OCI-M1 (cell line): ENCODE data around the gene PFDN6.
"Not testable (repeated sequence)": the region's sequence is repeated elsewhere in the genome, so short reads cannot be mapped to it uniquely, and the experiment has no call there.

Experiments used
- DNase-seq: peaks from one replicate; lab custom pipeline; 2025; lab: John Stamatoyannopoulos, UW

PFDN6 gene

GRCh38 chr6:33288921-33289783 is at the start of gene PFDN6, which contains the start of gene WDR46:
Gene PFDN6 (plus strand): TSS chr6:33289601. CDS start chr6:33289857, 256 bp downstream.
Gene WDR46 (minus strand): TSS chr6:33289239. CDS start chr6:33289170, 69 bp downstream.
- DNase-seq = peak; percentile 98

- no peak for DNase-seq
Measured at GRCh38 chr6:33241968-33242367, 47.4 kb upstream of the PFDN6 start.

- DNase-seq = no peak
Measured at GRCh38 chr6:33243476-33243875, 45.9 kb upstream of the PFDN6 start.

- peak; percentile 94 for DNase-seq
Measured at GRCh38 chr6:33247977-33248642, 41.3 kb upstream of the PFDN6 start.

GRCh38 chr6:33248643-33248931 is 40.8 kb upstream of the PFDN6 start:
- DNase-seq = no peak

- peak; percentile 100 for DNase-seq
Measured at GRCh38 chr6:33248932-33249731, 40.3 kb upstream of the PFDN6 start.

- DNase-seq = no peak
Measured at GRCh38 chr6:33249732-33250630, 39.4 kb upstream of the PFDN6 start.

- DNase-seq = no peak
Measured at GRCh38 chr6:33250731-33251130, 38.7 kb upstream of the PFDN6 start.

GRCh38 chr6:33251395-33252012 is 37.9 kb upstream of the PFDN6 start:
- peak; percentile 33 for DNase-seq

GRCh38 chr6:33252759-33253158 is 36.6 kb upstream of the PFDN6 start:
- no peak for DNase-seq

- DNase-seq = no peak
Measured at GRCh38 chr6:33254591-33254990, 34.8 kb upstream of the PFDN6 start.

- no peak for DNase-seq
Measured at GRCh38 chr6:33259032-33259431, 30.4 kb upstream of the PFDN6 start.

GRCh38 chr6:33262490-33262889 is 26.9 kb upstream of the PFDN6 start:
- not testable (repeated sequence) for DNase-seq

GRCh38 chr6:33264015-33264414 is 25.4 kb upstream of the PFDN6 start:
- DNase-seq = no peak

- peak; percentile 83 for DNase-seq
Measured at GRCh38 chr6:33271117-33271467, 18.3 kb upstream of the PFDN6 start.

GRCh38 chr6:33271468-33272274 is 17.7 kb upstream of the PFDN6 start, which contains the start of the genes RPS18 and VPS52:
Gene RPS18 (plus strand): TSS chr6:33272075. CDS start chr6:33272120, 45 bp downstream.
Gene VPS52 (minus strand): TSS chr6:33271876. CDS start chr6:33271675, 201 bp downstream.
- peak; percentile 99 for DNase-seq

GRCh38 chr6:33272275-33273128 is 16.9 kb upstream of the PFDN6 start:
- no peak for DNase-seq

GRCh38 chr6:33273129-33273923 is 16.1 kb upstream of the PFDN6 start:
- DNase-seq = no peak
